ENCODE measurements around the gene KRCC1.
"Not testable (repeated sequence)": the region's sequence is repeated elsewhere in the genome, so short reads cannot be mapped to it uniquely, and the experiment has no call there.

The KRCC1 gene

GRCh38 chr2:88074854-88075292, 19.3 kb upstream of the KRCC1 start:
- peak; percentile 48 for DNase-seq (ENCODE audit: low read depth)

- DNase-seq (ENCODE audit: low read depth): no peak
Observed at GRCh38 chr2:88074150-88074549, 18.6 kb upstream of the KRCC1 start.

GRCh38 chr2:88071365-88071764, 15.8 kb upstream of the KRCC1 start:
- no peak for DNase-seq (ENCODE audit: low read depth)

GRCh38 chr2:88070055-88070454, 14.5 kb upstream of the KRCC1 start:
- DNase-seq (ENCODE audit: low read depth): no peak

GRCh38 chr2:88069117-88069516, 13.5 kb upstream of the KRCC1 start:
- no peak for DNase-seq (ENCODE audit: low read depth)

- no peak for DNase-seq (ENCODE audit: low read depth)
Observed at GRCh38 chr2:88068044-88068443, 12.5 kb upstream of the KRCC1 start.

- no peak for DNase-seq (ENCODE audit: low read depth)
Observed at GRCh38 chr2:88067598-88067997, 12.0 kb upstream of the KRCC1 start, which contains the start of gene SMYD1. Gene SMYD1 (plus strand): TSS chr2:88067825. CDS start chr2:88067865, 40 bp downstream.

GRCh38 chr2:88067189-88067588, 11.6 kb upstream of the KRCC1 start:
- no peak for DNase-seq (ENCODE audit: low read depth)

GRCh38 chr2:88066543-88066942, 11.0 kb upstream of the KRCC1 start:
- DNase-seq (ENCODE audit: low read depth): no peak

- DNase-seq (ENCODE audit: low read depth): no peak
Observed at GRCh38 chr2:88061295-88061694, 5.7 kb upstream of the KRCC1 start.

- no peak for DNase-seq (ENCODE audit: low read depth)
Observed at GRCh38 chr2:88060907-88061275, 5.3 kb upstream of the KRCC1 start.

- DNase-seq (ENCODE audit: low read depth): peak; percentile 65
Observed at GRCh38 chr2:88059979-88060906, 4.7 kb upstream of the KRCC1 start.

GRCh38 chr2:88058191-88058590, 2.6 kb upstream of the KRCC1 start:
- DNase-seq (ENCODE audit: low read depth): no peak

- no peak for DNase-seq (ENCODE audit: low read depth)
Observed at GRCh38 chr2:88057437-88057844, 1.9 kb upstream of the KRCC1 start.

GRCh38 chr2:88054782-88055370, 707 bp downstream of the KRCC1 start:
- peak; percentile 45 for DNase-seq (ENCODE audit: low read depth)

GRCh38 chr2:88053934-88054781, 1.4 kb downstream of the KRCC1 start:
- peak; percentile 8 for DNase-seq (ENCODE audit: low read depth)

- DNase-seq (ENCODE audit: low read depth): no peak
Observed at GRCh38 chr2:88053296-88053695, 2.3 kb downstream of the KRCC1 start.

GRCh38 chr2:88051792-88052191, 3.8 kb downstream of the KRCC1 start:
- DNase-seq (ENCODE audit: low read depth): no peak

- no peak for DNase-seq (ENCODE audit: low read depth)
Observed at GRCh38 chr2:88049622-88050021, 6.0 kb downstream of the KRCC1 start.

GRCh38 chr2:88048541-88048940, 7.0 kb downstream of the KRCC1 start:
- no peak for DNase-seq (ENCODE audit: low read depth)

- DNase-seq (ENCODE audit: low read depth): not testable (repeated sequence)
Observed at GRCh38 chr2:88045561-88045960, 10.0 kb downstream of the KRCC1 start.

- no peak for DNase-seq (ENCODE audit: low read depth)
Observed at GRCh38 chr2:88042476-88042875, 13.1 kb downstream of the KRCC1 start.
